Measurements from ENCODE around the gene ECE1. TPM values are rescaled to one million over a fixed set of nuclear protein-coding genes. Genes with fewer than 3 reads are reported as not detected.

The ECE1 gene
- total and polyA plus RNA-seq, 2 of the 8 experiments (the other 6 are each of a cell fraction or from before 2014, with no cell fraction given): 21.4 to 36.8 TPM

- Histone ChIP-seq H2BK120ac (replicated peaks; ENCODE audit: low read depth, low read length) (no peak overlapping the region), H3K4me2 (ENCODE audit: insufficient read depth in 1 of 2, low read depth in 2 of 2, low read length in 2 of 2) (no peak overlapping the region), H3K23ac (ENCODE audit: insufficient read length) (no peak overlapping the region), H3K4me1 (replicated peaks in 1 of 4; ENCODE audit: control insufficient read depth in 3 of 4, insufficient read depth in 4 of 4, low read length in 3 of 4) (no peaks in the 10 kb centered on the region), H3K27ac (ENCODE audit: low read depth, low read length) (no peak overlapping the region), H3K14ac (ENCODE audit: insufficient read length) (no peak overlapping the region), H3K9me3 (ENCODE audit: insufficient read depth in 2 of 2, low read depth in 1 of 2, low read length in 1 of 2) (no peaks in the 10 kb centered on the region), H3K4me3 (ENCODE audit: extremely low read depth in 1 of 4, insufficient read depth in 2 of 4, low read depth in 3 of 4, low read length in 4 of 4) (no peak overlapping the region), H2BK20ac (ENCODE audit: low read length) (no peak overlapping the region), H3K4ac (replicated peaks; ENCODE audit: insufficient read length, low read depth, low read length) (no peak overlapping the region), H3K79me1 (ENCODE audit: low read depth, low read length) (no peaks in the 10 kb centered on the region), H4K91ac (replicated peaks; ENCODE audit: insufficient read length, low read length) (no peak overlapping the region), H4K8ac (ENCODE audit: extremely low read depth, insufficient read depth, low read length) (no peak overlapping the region), H3K36me3 (ENCODE audit: control insufficient read depth in 2 of 4, insufficient read depth in 4 of 4, low read length in 3 of 4) (no peaks in the 10 kb centered on the region), H2BK15ac (ENCODE audit: low read length) (no peak overlapping the region), H3K56ac (replicated peaks; ENCODE audit: insufficient read length, low read depth, low read length) (no peak overlapping the region), H3K23me2 (ENCODE audit: low read depth, low read length) (no peaks in the 10 kb centered on the region), H2AK5ac (ENCODE audit: low read depth, low read length) (no peak overlapping the region), H3K18ac (ENCODE audit: extremely low read depth, low read length) (no peak overlapping the region), H3K27me3 (replicated peaks in 1 of 4; ENCODE audit: control insufficient read depth in 3 of 4, extremely low read depth in 1 of 4, insufficient read depth in 3 of 4, low read length in 3 of 4) (peaks cover 53 to 85% (median 78%) of the 10 kb centered on the region in 4 experiments), H3K79me2 (ENCODE audit: control insufficient read depth in 1 of 2, insufficient read depth in 2 of 2, low read length in 2 of 2) (no peaks in the 10 kb centered on the region), H2BK12ac (ENCODE audit: low read depth, low read length) (no peak overlapping the region), H4K20me1 (replicated peaks in 1 of 2; ENCODE audit: control insufficient read depth in 1 of 2, insufficient read depth in 2 of 2, low read length in 2 of 2) (peaks cover 2 to 3% of the 10 kb centered on the region in 2 experiments), H3K9ac (replicated peaks in 1 of 4; ENCODE audit: extremely low read depth in 1 of 4, low read depth in 3 of 4, low read length in 3 of 4) (no peak overlapping the region), H2AFZ (ENCODE audit: low read length) (no peak overlapping the region), H2BK5ac (ENCODE audit: low read depth, low read length) (no peak overlapping the region), H4K5ac (ENCODE audit: insufficient read length, low read depth, low read length) (no peak overlapping the region)
- FAIRE-seq (no peak), DNase-seq (ENCODE audit: low read depth in 1 of 2, low spot score in 2 of 2) (no peak)
- WGBS, 2 experiments (ENCODE audit: extremely low coverage in 1 of 2, insufficient coverage in 1 of 2, insufficient read length in 1 of 2, insufficient replicate concordance in 2 of 2, low coverage in 1 of 2, low lambda C conversion rate in 2 of 2, missing lambda C conversion rate in 1 of 2): 76% methylated on average over 1 of the region's 1 CpG; no CpG with 5 or more reads in 1 of the 2 experiments
- ChIA-PET POLR2A (ENCODE audit: partially characterized antibody) (interaction anchor here (1.5 to 1.6 kb wide), 2 partner anchors 12 to 16 kb away, joined by 3 to 7 read pairs; no protein-coding TSS in a partner anchor), CTCF (ENCODE audit: partially characterized antibody) (interaction anchor here (0.7 to 1.6 kb wide), 4 partner anchors 8 to 201 kb away, joined by 3 to 5 read pairs (median 4); no protein-coding TSS in a partner anchor)
- no peak for TF ChIP-seq FOSL1 (IDR thresholded peaks at IDR 0.05; ENCODE audit: insufficient read depth, low read depth, low read length)
- no peak for TF ChIP-seq CBX8 (IDR thresholded peaks at IDR 0.05; ENCODE audit: borderline replicate concordance, low read depth, low read length)
- no peak for TF ChIP-seq JUN (IDR thresholded peaks at IDR 0.05; ENCODE audit: low read depth, low read length)
- TF ChIP-seq CREB1 (IDR thresholded peaks at IDR 0.05): no peak
- no peak for TF ChIP-seq POU5F1 (IDR thresholded peaks at IDR 0.05; ENCODE audit: low read depth, low read length)
- TF ChIP-seq RBBP5 (IDR thresholded peaks at IDR 0.05; ENCODE audit: borderline replicate concordance, low read depth, low read length): no peak
- no peak for TF ChIP-seq ATF2 (IDR thresholded peaks at IDR 0.05; ENCODE audit: low read length)
- no peak for TF ChIP-seq KDM1A (IDR thresholded peaks at IDR 0.05; ENCODE audit: borderline replicate concordance, low read length)
- no peak for TF ChIP-seq ASH2L (IDR thresholded peaks at IDR 0.05; ENCODE audit: low read length)
- no peak for TF ChIP-seq MAX (IDR thresholded peaks at IDR 0.05)
- TF ChIP-seq BCL11A (IDR thresholded peaks at IDR 0.05; ENCODE audit: low read depth in 2 of 2, low read length in 2 of 2): no peak
- no peak; the same call in 1 of the 2 replicates for TF ChIP-seq SUZ12 (IDR thresholded peaks at IDR 0.05; ENCODE audit: low read length)
These were observed 100.3 kb downstream of the ECE1 start for GRCh38 chr1:21189906-21190500.
